ENCODE results near the gene LRRC30.

DNA sequence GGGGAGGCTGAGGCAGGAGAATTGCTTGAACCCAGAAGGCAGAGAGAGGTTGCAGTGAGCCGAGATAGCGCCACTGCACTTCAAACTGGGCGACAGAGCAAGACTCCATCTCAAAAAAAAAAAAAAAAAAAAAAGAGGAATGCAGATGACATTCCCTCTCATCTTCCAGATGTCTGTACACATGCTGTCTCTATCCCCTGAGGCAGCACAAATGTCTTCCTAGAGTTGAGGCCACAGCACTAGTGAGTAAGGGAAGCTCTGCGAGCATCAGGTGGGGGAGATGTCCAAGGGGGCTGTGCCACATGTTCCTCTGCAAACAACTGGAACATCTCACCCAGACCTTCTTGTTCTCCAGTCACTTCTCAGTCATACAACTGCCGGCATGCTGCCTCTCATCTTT lies 35.6 kb upstream of the LRRC30 start:
- TF ChIP-seq POLR2A (IDR thresholded peaks at IDR 0.05): no peak
- TF ChIP-seq, protein P1, sequence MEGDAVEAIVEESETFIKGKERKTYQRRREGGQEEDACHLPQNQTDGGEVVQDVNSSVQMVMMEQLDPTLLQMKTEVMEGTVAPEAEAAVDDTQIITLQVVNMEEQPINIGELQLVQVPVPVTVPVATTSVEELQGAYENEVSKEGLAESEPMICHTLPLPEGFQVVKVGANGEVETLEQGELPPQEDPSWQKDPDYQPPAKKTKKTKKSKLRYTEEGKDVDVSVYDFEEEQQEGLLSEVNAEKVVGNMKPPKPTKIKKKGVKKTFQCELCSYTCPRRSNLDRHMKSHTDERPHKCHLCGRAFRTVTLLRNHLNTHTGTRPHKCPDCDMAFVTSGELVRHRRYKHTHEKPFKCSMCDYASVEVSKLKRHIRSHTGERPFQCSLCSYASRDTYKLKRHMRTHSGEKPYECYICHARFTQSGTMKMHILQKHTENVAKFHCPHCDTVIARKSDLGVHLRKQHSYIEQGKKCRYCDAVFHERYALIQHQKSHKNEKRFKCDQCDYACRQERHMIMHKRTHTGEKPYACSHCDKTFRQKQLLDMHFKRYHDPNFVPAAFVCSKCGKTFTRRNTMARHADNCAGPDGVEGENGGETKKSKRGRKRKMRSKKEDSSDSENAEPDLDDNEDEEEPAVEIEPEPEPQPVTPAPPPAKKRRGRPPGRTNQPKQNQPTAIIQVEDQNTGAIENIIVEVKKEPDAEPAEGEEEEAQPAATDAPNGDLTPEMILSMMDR (IDR thresholded peaks at IDR 0.05): no peak
